Measurements from ENCODE around the gene MBP. TPM values are rescaled to one million over a fixed set of nuclear protein-coding genes. Genes with fewer than 3 reads are reported as not detected.

MBP gene
- total RNA-seq, 2 donors from 2014 or later: 43.0 to 65.8 TPM

- no peak for TF ChIP-seq CTCF (IDR thresholded peaks at IDR 0.05)
- no peaks in the 10 kb centered on the region for H3K36me3 ChIP-seq
- H3K27ac ChIP-seq: peak overlapping the region; percentile 69
- no peak overlapping the region for H3K4me3 ChIP-seq
- intact Hi-C loops (cut with DNase I): loop anchor here (5.0 kb wide), 1 partner anchor 179 kb away; no protein-coding TSS in a partner anchor
- DNase-seq: peak; percentile 18
- H3K9ac ChIP-seq (ENCODE audit: low read depth in 2 of 2, low read length in 2 of 2): no peak overlapping the region
- H3K27me3 ChIP-seq: no peaks in the 10 kb centered on the region
- peaks cover 3% of the 10 kb centered on the region for H3K4me1 ChIP-seq
- no peaks in the 10 kb centered on the region for H3K9me3 ChIP-seq
These were observed 151.8 kb downstream of the MBP start for GRCh38 chr18:76980663-76981395.

DNA sequence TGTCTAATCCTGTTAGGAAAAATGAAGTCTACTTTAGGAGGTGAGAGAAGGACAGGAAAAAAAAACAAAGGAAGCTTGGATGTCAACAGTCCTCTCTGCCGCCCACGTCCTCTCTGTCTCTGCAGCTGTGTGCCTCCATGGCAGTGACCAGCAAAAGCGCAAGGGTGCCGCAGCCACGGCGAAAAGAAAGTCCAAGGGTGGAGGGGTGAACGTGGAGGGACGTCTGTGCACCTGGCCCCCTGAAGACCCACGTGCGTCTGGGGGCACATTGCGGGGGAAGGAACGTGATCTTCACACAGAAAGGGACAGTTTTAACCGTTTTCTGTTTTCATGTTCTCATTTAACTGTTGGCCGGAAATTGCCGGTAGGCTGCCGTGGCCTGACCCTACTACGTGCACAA, 152.7 kb downstream of the MBP start:
- peak; percentile 14 for DNase-seq
- intact Hi-C loops (cut with DNase I): loop anchor here (5.0 kb wide), 1 partner anchor 178 kb away; no protein-coding TSS in a partner anchor
- Histone ChIP-seq H3K27ac (no peak overlapping the region), H3K36me3 (no peaks in the 10 kb centered on the region), H3K4me1 (peaks cover 3% of the 10 kb centered on the region), H3K9me3 (no peaks in the 10 kb centered on the region), H3K27me3 (no peaks in the 10 kb centered on the region), H3K9ac (ENCODE audit: low read depth in 2 of 2, low read length in 2 of 2) (no peak overlapping the region), H3K4me3 (no peak overlapping the region)
- no peak for TF ChIP-seq CTCF (IDR thresholded peaks at IDR 0.05)

GRCh38 chr18:76979111-76979751, 153.4 kb downstream of the MBP start:
- H3K27ac ChIP-seq: no peak overlapping the region
- no peak overlapping the region for H3K4me3 ChIP-seq
- no peaks in the 10 kb centered on the region for H3K36me3 ChIP-seq
- no peaks in the 10 kb centered on the region for H3K27me3 ChIP-seq
- no peaks in the 10 kb centered on the region for H3K9me3 ChIP-seq
- H3K4me1 ChIP-seq: peaks cover 3% of the 10 kb centered on the region
- H3K9ac ChIP-seq (ENCODE audit: low read depth in 2 of 2, low read length in 2 of 2): no peak overlapping the region
- intact Hi-C loops (cut with DNase I): no loop called here
- TF ChIP-seq CTCF (IDR thresholded peaks at IDR 0.05): no peak
- peak; percentile 18 for DNase-seq

DNA sequence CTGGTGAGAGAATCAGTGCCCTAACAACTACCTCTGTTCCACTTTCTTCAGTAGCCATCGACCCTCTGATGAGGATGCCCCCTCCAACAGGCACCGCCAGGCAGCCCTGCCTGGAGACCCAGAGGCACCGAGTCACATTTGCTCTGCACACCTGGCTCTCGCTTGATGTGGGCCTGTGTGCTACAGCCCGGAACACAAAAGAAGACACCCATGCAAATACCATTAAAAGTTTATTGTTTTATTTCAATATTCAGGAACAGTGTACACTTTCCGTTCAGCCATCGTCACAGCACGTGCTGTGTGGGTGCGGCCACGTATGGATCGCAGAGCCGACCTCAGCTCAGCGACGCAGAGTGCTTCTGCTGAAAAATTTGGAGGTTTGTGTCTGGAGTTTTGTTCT, 154.0 kb downstream of the MBP start:
- peak overlapping the region; percentile 83 for H3K27ac ChIP-seq
- intact Hi-C loops (cut with DNase I): no loop called here
- no peak overlapping the region for H3K9ac ChIP-seq (ENCODE audit: low read depth in 2 of 2, low read length in 2 of 2)
- H3K4me3 ChIP-seq: no peak overlapping the region
- peaks cover 3% of the 10 kb centered on the region for H3K4me1 ChIP-seq
- no peak for TF ChIP-seq CTCF (IDR thresholded peaks at IDR 0.05)
- H3K9me3 ChIP-seq: no peaks in the 10 kb centered on the region
- no peaks in the 10 kb centered on the region for H3K36me3 ChIP-seq
- peak; percentile 66 for DNase-seq
- H3K27me3 ChIP-seq: no peaks in the 10 kb centered on the region

GRCh38 chr18:76977684-76978232, 154.8 kb downstream of the MBP start:
- Histone ChIP-seq H3K36me3 (no peaks in the 10 kb centered on the region), H3K9me3 (no peaks in the 10 kb centered on the region), H3K4me1 (peaks cover 3% of the 10 kb centered on the region), H3K27ac (peak overlapping the region; percentile 83), H3K9ac (ENCODE audit: low read depth in 2 of 2, low read length in 2 of 2) (peak overlapping the region in 1 of 2 donors; percentile 68), H3K4me3 (no peak overlapping the region), H3K27me3 (no peaks in the 10 kb centered on the region)
- peak; percentile 23 for DNase-seq
- TF ChIP-seq CTCF (IDR thresholded peaks at IDR 0.05): no peak
- intact Hi-C loops (cut with DNase I): no loop called here
